Motor neuron (in vitro differentiated cells): Measurements from ENCODE around the gene HOXB2. TPM values are rescaled to one million over a fixed set of nuclear protein-coding genes. Genes with fewer than 3 reads are reported as not detected.

Source experiments
- ATAC-seq, 8 experiments: fragments of 200-7000 bp; cut with Tn5 transposase; replicated peaks in 6 of 8; 2 replicates each; pipeline ENCODE4 v1.8.0; 2021; ENCODE audit warnings: mild to moderate bottlenecking in 8 of 8, moderate library complexity in 8 of 8
- H3K27ac ChIP-seq, 2 donors: fragments of 250-450 bp; sonication (Bioruptor Pico); 2 replicates each; pipeline ENCODE4 v1.9.0; 2021; ENCODE audit warnings: antibody characterized with exemption in 2 of 2, mild to moderate bottlenecking in 2 of 2, moderate library complexity in 1 of 2
- H3K4me1 ChIP-seq, 2 donors: fragments of 250-450 bp; sonication (Bioruptor Pico); replicated peaks in 1 of 2; 2 replicates each; pipeline ENCODE4 v1.6.1; 2021; ENCODE audit warnings: antibody characterized with exemption in 2 of 2, mild to moderate bottlenecking in 2 of 2, moderate library complexity in 1 of 2
- H3K4me3 ChIP-seq, 5 donors: fragments of 250-450 bp; sonication (Bioruptor Pico); 2 replicates each; pipeline ENCODE4 v1.9.0; 2021; ENCODE audit warnings: antibody characterized with exemption in 5 of 5, mild to moderate bottlenecking in 5 of 5, moderate library complexity in 4 of 5
- WGBS, 10 experiments: fragments of 450-650 bp; shearing (Covaris generic); methylation state at CpG; one replicate each; pipeline ENCODE4 v1.0.0; 2022; 5-methylcytosine and 5-hydroxymethylcytosine counted together
- in situ Hi-C, 9 experiments: fragments of 400-800 bp; cut with MboI; loops; one replicate each; pipeline ENCODE4 v1.15.0; 2021; ENCODE audit warnings: low sequenced_read_pairs in 9 of 9, low pct_unique_long_range_greater_than_20kb in 2 of 9; ENCODE audit not compliant: unreplicated experiment in 9 of 9
- total RNA-seq, 8 experiments: library from RNA; unstranded; fragments of 300-600 nt; gene quantifications; 2 replicates each; pipeline versions ENCODE4 v1.2.3 to v1.2.4, GENCODE V29; 2022

Gene HOXB2
- total RNA-seq, 8 experiments from 2014 or later, result 9.3 to 54.4 (median 26.2) TPM

DNA sequence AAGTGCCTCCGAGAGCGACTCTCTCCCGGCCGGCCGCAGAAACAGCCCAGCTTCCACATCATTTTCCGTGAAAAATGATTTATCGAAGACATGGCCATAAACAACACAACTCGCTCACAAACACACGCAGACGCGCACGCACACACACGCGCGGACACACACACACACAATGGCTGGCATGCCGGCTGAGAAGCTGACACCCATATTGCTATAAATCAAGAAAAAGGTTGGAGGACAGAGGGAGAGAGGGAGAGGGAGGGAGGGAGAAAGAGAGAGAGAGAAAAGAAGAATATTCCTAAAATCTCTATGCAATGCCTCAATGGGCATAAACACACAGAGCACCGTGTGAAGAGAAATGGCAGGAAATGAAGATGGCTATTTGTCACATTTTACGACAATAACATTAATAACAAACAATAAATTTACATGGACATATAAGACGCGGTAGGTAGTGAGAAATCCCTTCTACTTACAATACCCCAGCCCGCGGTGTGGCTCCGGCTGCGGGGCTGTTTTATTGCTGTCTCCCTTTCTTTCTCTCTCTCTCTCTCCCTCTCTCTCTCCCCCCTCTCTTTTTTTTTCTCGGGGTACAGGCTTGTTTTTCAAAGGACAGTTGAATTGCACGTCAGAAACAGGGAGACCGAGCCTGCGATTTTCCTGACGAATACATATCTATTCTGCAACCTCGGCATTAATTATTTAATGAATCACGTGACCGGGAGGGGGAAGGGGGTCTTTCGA, 23.8 kb upstream of the HOXB2 start:
- Histone ChIP-seq H3K4me3 (peak overlapping the region; percentile 67 to 91 (median 83)), H3K27ac (peak overlapping the region; percentile 94 to 97), H3K4me1 (peaks cover 35 to 61% of the 10 kb centered on the region in 2 donors)
- peak in 5 of 8 experiments; percentile 38 to 73 (median 50) for ATAC-seq
- 0 to 90% (median 2%) methylated on average over 6 to 27 of the region's 33 CpGs for WGBS, 10 experiments
- in situ Hi-C loops, result no loop called here

DNA sequence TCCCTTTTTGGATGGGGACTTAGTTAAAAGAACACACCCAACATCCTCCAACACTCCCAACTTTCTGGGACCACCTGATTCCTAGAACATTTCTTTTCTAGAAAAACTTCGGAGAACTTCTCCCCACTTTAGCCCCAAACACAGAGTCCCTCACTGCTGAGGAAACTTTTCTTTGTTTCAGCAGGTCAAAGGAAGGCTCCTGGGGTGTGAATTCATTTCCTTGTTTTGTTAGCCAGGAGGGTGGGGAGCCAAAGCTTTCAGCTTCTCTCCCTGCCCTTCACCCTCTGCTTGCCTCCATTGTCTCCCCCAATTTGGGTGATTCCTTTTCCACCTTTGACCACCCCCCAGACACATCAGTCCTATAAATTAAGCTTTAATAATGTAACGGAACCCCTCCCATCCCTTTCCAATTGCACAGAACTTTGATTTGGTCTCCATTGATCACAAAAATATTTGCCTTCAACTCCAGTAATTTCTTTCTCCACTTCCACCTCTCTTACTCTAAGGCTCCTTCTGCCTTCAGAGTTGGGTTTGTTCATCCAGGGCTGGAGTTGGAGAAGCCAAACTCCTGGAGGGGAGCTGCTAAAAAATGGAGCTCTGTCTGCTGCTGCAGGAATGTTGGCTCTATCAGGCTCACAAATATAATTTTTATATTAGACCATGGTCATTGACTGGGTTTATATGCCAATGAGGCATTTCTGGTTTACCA, 22.9 kb upstream of the HOXB2 start:
- ATAC-seq, result no peak
- WGBS, 10 experiments, result 0 to 64% (median 0%) methylated on average over 1 to 2 of the region's 2 CpGs; no CpG with 5 or more reads in 5 of the 10 experiments
- peaks cover 43 to 66% of the 10 kb centered on the region in 2 donors for H3K4me1 ChIP-seq
- peak overlapping the region; percentile 67 to 91 (median 83) for H3K4me3 ChIP-seq
- H3K27ac ChIP-seq, result peak overlapping the region; percentile 94 to 97
- in situ Hi-C loops, result no loop called here

DNA sequence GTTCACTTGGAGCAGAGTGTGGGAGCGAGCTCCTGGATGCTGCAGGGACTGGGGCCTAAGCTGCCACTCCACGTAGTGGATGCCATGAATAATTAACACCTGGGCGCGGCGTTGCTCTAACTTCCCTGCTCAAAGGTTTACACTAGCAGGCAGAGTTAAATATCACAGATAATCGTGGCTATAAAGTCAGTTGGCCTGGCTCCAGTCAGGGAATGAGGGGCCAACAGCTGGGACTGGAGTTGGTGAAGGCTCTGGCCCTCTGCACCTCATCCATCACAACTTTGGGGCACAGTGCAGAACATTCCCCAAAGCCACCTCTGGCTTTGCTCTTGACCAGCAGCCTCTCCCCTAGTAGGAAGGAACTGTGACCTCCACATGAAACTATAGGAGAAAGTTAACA, 22.3 kb upstream of the HOXB2 start:
- H3K4me1 ChIP-seq, result peaks cover 49 to 72% of the 10 kb centered on the region in 2 donors

DNA sequence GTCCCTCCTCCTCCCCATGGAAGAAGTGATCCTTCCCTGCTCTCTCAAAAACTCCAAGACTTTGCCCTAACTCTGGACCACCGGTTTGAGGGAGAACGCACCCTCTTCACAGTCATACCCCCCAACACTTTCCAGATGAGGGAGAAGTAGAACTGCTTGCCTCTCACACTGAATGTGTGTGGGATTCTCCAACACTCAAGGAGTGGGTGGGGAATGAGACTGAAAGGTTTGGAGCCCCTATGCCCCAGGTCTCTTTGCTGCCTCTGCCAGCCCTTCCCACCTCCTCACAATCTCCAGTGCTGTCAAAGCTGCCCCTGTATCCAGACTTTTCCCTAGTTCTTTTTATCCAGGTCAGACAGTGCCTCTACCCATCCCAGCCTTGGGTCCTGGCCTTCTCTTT, 21.8 kb upstream of the HOXB2 start:
- 0 to 40% (median 29%) methylated on average over 1 to 2 of the region's 2 CpGs; no CpG with 5 or more reads in 6 of the 10 experiments for WGBS, 10 experiments
- Histone ChIP-seq H3K4me1 (peaks cover 54 to 74% of the 10 kb centered on the region in 2 donors), H3K4me3 (peak overlapping the region; percentile 67 to 91 (median 83)), H3K27ac (peak overlapping the region; percentile 94 to 97)
- in situ Hi-C loops, result no loop called here
- ATAC-seq, result no peak

More for the DNA sequence above, 22.3 kb upstream of the HOXB2 start:
- no peak for ATAC-seq
- WGBS, 10 experiments, result 0 to 100% (median 45%) methylated on average over 1 to 5 of the region's 6 CpGs; no CpG with 5 or more reads in 4 of the 10 experiments
- peak overlapping the region; percentile 94 to 97 for H3K27ac ChIP-seq
- in situ Hi-C loops, result no loop called here
- H3K4me3 ChIP-seq, result peak overlapping the region; percentile 67 to 91 (median 83)

DNA sequence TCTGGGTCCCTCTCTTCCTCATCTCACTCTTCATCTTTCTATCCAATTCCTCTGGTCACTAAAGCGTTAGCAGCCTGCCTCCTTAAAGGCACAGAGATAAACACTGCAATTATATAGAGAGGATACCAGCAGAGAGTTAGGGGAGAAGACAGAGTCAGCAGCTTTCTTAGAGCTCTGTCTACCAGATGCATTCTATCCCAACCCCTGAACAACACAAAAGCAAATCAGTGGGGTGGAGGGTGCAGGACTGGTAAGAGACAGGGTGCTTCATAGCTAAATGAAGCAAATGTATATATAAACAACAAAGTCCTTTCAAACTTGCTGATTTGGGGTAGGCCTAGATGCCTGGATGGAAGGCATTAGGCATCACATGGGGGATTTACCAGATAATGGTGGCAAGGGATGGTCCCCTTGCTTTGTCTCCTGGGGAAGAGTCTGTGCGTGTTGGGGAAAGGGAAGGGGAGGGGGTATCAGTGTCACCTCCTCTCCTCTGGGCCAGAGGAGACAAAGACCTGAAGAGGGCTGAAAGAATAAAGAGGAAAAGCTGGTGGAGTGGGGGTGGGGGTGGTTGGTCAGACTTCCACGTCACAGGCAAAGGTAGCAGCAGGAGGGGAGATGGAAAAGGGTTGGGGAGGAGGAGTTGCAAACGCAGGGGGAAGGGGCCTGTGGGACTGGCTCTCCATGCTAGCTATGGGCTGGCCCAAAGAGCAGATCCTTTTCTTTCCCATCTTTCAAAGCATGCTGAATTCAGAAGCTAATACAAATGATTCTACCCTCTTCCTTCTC, 21.2 kb upstream of the HOXB2 start:
- ATAC-seq, result peak in 3 of 8 experiments; percentile 6 to 13 (median 10)
- Histone ChIP-seq H3K4me3 (peak overlapping the region; percentile 67 to 91 (median 83)), H3K27ac (peak overlapping the region; percentile 94 to 97), H3K4me1 (peaks cover 60 to 78% of the 10 kb centered on the region in 2 donors)
- WGBS, 10 experiments, result 0 to 100% (median 59%) methylated on average over 1 of the region's 4 CpGs; no CpG with 5 or more reads in 4 of the 10 experiments
- in situ Hi-C loops, result no loop called here

DNA sequence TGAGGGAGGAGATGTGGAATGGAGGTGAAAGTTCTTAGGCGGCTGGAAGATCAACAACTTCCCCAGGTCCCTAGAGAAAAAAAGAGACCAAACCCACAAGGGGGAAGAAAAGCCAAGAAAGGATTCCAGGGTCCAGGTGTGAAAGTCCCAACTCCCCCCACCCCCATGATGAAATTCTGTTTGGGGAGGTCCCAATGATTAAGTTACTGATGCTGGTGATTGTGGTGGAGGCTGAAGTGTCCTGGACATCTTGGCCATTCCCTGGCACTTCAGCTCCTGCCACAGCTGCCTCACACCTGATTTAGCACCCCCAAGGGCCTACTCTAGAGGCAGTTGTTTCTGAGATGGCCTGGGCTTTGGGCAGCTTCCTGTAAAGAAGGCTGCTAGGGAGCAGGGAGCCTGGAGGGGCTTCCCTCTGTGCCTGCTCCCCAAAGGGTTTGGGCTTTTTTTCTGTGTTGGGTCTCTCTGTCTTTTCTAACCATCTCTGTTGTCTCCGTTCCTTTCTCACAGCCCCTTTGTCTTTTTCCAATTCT, 20.2 kb upstream of the HOXB2 start:
- no peak for ATAC-seq
- peak overlapping the region; percentile 94 to 97 for H3K27ac ChIP-seq
- 0 to 100% (median 10%) methylated on average over 1 to 2 of the region's 2 CpGs; no CpG with 5 or more reads in 4 of the 10 experiments for WGBS, 10 experiments
- H3K4me1 ChIP-seq, result peaks cover 70 to 87% of the 10 kb centered on the region in 2 donors
- H3K4me3 ChIP-seq, result peak overlapping the region; percentile 31 to 91 (median 83)
- in situ Hi-C loops, result no loop called here

DNA sequence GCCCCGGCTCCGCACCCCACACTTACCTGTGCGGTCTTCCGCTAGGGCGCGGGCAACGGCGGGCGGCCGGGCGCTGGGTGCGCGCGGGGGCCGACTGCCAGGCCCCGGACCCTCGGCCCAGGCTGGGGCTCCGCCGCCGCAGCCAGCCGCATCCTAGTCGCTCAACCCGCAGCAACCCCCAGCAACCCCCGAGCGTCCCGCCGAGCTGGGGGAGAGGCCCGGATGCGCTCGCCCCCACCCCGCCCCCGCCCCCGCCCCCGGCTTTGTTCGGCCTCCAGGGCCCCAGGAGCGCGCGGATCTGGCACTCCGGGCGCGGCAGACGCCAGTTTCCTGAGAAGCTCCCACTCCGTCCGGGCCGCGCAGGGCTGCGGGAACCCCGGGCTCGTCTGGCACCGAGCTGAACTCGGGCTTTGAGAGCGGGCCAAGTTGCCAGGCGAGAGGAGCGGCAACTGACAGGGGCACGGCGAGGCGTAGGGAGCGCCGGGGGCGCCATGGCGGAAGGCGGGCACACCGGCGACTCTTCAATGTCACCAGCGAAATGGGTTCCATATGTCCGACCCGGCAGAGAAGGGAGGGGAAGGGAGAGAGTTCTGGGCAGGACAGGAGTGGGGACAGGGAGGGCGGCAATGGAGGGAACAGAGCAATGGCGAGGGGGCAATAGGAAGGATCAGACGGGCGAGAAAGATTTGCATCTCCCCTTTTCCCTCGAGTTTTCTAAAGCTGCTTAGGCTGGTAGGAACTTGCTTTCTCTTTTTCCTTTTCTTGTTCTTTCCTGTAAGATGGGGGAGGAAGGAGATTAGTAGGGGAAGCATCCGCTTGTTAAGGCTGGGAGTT, 19.5 kb upstream of the HOXB2 start:
- peaks cover 77 to 87% of the 10 kb centered on the region in 2 donors for H3K4me1 ChIP-seq
- ATAC-seq, result peak in 7 of 8 experiments; percentile 2 to 42 (median 21)
- in situ Hi-C loops, result no loop called here
- 0 to 33% (median 8%) methylated on average over 1 to 7 of the region's 73 CpGs; no CpG with 5 or more reads in 6 of the 10 experiments for WGBS, 10 experiments
- peak overlapping the region; percentile 94 to 97 for H3K27ac ChIP-seq
- H3K4me3 ChIP-seq, result peak overlapping the region; percentile 31 to 91 (median 83)

DNA sequence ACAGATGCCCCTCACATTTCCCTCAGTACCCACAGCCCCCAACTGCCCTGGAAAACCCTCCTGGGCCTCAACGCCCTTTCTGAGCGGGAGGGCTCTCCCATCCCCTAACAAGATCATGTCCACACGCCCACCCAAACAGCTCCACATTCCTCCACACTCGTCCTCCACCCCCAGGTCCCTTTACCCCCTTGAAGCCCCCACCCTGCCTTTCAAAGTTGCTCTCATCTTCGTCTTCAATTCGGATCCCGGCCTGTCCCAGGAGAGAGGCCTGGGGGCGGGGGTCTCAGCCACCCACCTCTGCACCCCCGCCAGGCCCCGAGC, 18.9 kb upstream of the HOXB2 start:
- Histone ChIP-seq H3K27ac (peak overlapping the region; percentile 94 to 97), H3K4me3 (peak overlapping the region; percentile 31 to 91 (median 83)), H3K4me1 (peaks cover 83 to 92% of the 10 kb centered on the region in 2 donors)
- no peak for ATAC-seq
- no CpG with 5 or more reads among the region's 10 CpGs for WGBS, 10 experiments
- in situ Hi-C loops, result no loop called here

DNA sequence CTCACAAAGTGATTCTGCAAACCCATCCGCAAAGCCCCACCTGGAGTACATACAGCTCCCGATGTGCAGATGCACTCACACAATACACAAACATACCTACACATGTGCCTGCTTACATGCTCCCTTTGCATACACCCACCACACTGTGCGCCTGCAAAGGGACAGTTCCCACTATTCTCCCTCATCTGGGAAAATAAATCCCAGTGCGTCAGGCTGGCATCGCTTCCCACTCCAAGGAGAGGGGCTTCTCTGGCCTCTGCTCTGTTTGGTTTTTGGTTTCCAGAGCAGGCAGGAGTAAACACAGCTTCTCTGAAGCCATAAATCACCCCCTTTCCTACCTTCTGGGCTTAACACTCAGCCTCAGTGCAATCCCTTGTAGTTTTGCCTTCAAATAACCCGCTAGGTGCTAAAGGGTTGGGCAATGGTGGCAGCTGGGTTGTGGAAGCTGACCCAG, 18.5 kb upstream of the HOXB2 start:
- Histone ChIP-seq H3K4me1 (peaks cover 87 to 97% of the 10 kb centered on the region in 2 donors), H3K27ac (peak overlapping the region; percentile 94 to 97), H3K4me3 (peak overlapping the region; percentile 31 to 91 (median 83))
- 0 to 95% (median 25%) methylated on average over 1 to 6 of the region's 6 CpGs; no CpG with 5 or more reads in 4 of the 10 experiments for WGBS, 10 experiments
- ATAC-seq, result peak in 6 of 8 experiments; percentile 7 to 60 (median 26)
- in situ Hi-C loops, result no loop called here

DNA sequence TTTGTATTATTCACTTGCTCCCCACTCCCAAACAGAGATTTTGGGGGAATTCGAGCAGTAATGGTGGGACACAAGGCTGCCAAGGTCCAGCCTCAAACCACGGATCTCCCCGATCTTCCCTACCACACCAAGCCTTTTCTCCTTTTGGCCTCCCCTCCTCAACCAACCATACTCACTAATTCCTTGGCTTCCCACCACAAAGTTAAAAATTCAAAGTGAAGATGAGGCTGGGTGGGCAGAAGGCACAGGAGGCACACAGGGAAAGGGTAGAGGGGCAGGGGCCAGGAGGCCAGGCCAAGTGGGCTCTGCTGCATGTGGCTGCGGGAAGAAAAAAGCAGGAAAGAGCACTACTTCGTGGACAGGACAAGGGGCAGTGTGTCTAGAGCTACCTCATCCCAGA, 18.0 kb upstream of the HOXB2 start:
- WGBS, 10 experiments, result 0 to 67% (median 7%) methylated on average over 2 to 4 of the region's 5 CpGs; no CpG with 5 or more reads in 6 of the 10 experiments
- peaks cover 90 to 98% of the 10 kb centered on the region in 2 donors for H3K4me1 ChIP-seq

DNA sequence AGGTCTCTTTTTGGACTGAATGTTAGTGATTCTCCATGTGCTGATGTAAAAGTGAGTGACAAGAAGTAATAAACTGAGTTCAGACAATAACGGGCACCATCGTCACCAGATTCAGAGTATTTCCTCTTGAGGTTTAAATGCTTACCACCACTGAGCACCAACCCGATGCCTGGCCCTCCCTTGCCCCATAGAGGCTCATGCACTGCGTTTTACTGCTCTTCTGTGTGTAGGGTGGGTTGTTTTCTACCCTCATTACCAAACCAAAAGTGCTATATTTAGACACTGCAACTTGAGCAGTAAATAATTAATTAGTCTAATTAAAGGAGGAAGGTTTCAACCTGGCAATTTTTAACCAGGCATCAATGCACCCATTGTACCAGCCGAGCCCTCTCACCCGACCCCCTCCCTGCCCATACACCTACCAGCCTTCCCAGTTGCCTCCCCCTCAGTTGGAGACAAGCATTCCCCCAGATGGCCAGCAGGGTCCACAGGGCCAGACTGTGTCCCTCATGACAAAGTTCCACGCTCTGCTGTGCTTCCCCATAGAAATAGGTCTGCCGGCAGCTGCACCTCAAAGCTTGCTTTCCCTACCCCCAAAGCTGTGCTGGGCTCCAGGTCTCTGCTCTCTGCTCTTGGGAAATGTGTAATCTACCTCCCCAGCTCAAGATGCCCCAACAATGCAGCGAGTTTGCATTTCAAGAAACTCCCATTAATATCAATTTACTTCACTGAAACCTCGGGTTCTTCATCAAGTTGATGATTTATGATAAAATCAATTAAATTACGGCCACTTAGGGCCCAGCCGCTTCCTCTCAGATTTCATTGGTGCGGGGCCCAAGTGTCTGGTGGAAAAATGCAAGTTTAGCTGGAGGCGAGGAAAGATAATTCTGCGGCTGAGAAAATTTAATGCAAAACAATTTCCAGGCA, 17.2 kb upstream of the HOXB2 start:
- in situ Hi-C loops, result no loop called here
- Histone ChIP-seq H3K4me1 (peaks cover 90 to 98% of the 10 kb centered on the region in 2 donors), H3K27ac (peak overlapping the region; percentile 94 to 97), H3K4me3 (peak overlapping the region; percentile 31 to 91 (median 83))
- peak; percentile 4 to 24 (median 14) for ATAC-seq
- 5 to 74% (median 15%) methylated on average over 4 to 14 of the region's 15 CpGs for WGBS, 10 experiments

More for the DNA sequence above, 18.0 kb upstream of the HOXB2 start:
- ATAC-seq, result peak in 3 of 8 experiments; percentile 0 to 1 (median 0)
- Histone ChIP-seq H3K27ac (peak overlapping the region; percentile 94 to 97), H3K4me3 (peak overlapping the region; percentile 31 to 91 (median 83))
- in situ Hi-C loops, result no loop called here
